Measurements from ENCODE around the gene DNAH8. TPM values are rescaled to one million over a fixed set of nuclear protein-coding genes. Genes with fewer than 3 reads are reported as not detected.

The DNAH8 gene
- total RNA-seq, 1 experiment from 2014 or later, result 0.15 TPM

DNA sequence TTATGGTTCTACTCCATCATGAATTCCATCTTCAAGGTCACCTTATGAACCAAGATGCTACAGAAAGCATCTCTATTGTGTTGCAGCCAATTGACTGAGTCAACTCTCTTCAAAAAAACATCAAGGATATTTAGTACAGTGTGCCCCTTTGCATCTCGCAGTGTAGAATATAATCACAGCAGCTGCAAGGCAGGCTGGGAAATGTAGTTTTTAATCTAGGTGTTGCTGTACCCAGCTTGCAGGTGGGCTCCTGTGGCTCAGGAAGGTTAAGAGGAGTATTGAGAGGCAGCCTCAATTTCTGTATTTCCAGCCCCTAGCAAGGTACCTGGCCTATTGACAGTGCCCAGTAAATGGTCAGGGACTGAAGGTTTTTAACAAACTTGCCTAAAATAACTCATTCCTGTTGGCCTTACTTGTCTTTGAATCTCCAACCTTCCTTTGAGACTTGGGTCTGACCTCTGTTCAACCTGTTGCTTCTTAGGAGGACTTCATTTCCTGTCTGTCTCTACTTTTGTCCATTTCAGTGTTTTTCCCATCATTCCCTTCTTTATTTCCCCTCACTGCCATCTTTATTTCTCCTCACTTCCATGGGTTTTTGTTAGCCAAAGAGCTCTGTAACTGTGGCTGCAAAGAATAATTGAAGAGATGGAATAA lies 150.5 kb downstream of the DNAH8 start:
- H3K36me3 ChIP-seq (ENCODE audit: low read depth, low read length), result no peaks in the 10 kb centered on the region
- no peaks in the 10 kb centered on the region for H3K9me2 ChIP-seq (replicated peaks; ENCODE audit: low read length)
- H3K27me3 ChIP-seq (ENCODE audit: low read length), result peaks cover 5% of the 10 kb centered on the region; the same call in 1 of the 2 replicates
- no peak for ATAC-seq
- CTCF ChIA-PET, result no interaction called here
- H3K4me3 ChIP-seq (ENCODE audit: low read length), result no peak overlapping the region
- no peaks in the 10 kb centered on the region for H3F3A ChIP-seq (ENCODE audit: low read length, unreplicated experiment)
- no peak for DNase-seq
- H3K9me3 ChIP-seq (ENCODE audit: low read length), result no peaks in the 10 kb centered on the region
- H3K4me2 ChIP-seq (ENCODE audit: low read length), result no peak overlapping the region
- no peak overlapping the region for H2AFZ ChIP-seq (ENCODE audit: low read length)
- no peaks in the 10 kb centered on the region; the same call in 1 of the 2 replicates for H3K4me1 ChIP-seq (ENCODE audit: insufficient read depth, low read length)
- intact Hi-C loops (cut with micrococcal nuclease), result no loop called here
- TF ChIP-seq, protein P1, sequence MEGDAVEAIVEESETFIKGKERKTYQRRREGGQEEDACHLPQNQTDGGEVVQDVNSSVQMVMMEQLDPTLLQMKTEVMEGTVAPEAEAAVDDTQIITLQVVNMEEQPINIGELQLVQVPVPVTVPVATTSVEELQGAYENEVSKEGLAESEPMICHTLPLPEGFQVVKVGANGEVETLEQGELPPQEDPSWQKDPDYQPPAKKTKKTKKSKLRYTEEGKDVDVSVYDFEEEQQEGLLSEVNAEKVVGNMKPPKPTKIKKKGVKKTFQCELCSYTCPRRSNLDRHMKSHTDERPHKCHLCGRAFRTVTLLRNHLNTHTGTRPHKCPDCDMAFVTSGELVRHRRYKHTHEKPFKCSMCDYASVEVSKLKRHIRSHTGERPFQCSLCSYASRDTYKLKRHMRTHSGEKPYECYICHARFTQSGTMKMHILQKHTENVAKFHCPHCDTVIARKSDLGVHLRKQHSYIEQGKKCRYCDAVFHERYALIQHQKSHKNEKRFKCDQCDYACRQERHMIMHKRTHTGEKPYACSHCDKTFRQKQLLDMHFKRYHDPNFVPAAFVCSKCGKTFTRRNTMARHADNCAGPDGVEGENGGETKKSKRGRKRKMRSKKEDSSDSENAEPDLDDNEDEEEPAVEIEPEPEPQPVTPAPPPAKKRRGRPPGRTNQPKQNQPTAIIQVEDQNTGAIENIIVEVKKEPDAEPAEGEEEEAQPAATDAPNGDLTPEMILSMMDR (conservative IDR thresholded peaks at IDR 0.05; ENCODE audit: low read depth, low read length), result no peak
- TF ChIP-seq EZH2phosphoT487 (IDR thresholded peaks at IDR 0.05; ENCODE audit: borderline replicate concordance, low read length) (no peak), EZH2 (IDR thresholded peaks at IDR 0.05; ENCODE audit: low read length, unreplicated experiment) (no peak)
- no peaks in the 10 kb centered on the region for H3K79me2 ChIP-seq (ENCODE audit: low read length)
- BruUV-seq (replicated peaks), result no TSS peak
- no peaks in the 10 kb centered on the region for H4K20me1 ChIP-seq (ENCODE audit: low read length)
- H3K27ac ChIP-seq (ENCODE audit: low read length), result no peak overlapping the region
- POLR2A ChIA-PET (ENCODE audit: unreplicated experiment), result interaction anchor here (0.6 kb wide), 1 partner anchor 22 kb away, joined by 6 read pairs; no protein-coding TSS in a partner anchor
- no peak overlapping the region for H3K9ac ChIP-seq (ENCODE audit: low read length)

GRCh38 chr6:38867726-38868125 lies 152.6 kb downstream of the DNAH8 start:
- no TSS peak for BruUV-seq (replicated peaks)
- TF ChIP-seq EZH2phosphoT487 (IDR thresholded peaks at IDR 0.05; ENCODE audit: borderline replicate concordance, low read length) (no peak), EZH2 (IDR thresholded peaks at IDR 0.05; ENCODE audit: low read length, unreplicated experiment) (no peak)
- TF ChIP-seq, protein P1 (conservative IDR thresholded peaks at IDR 0.05; ENCODE audit: low read depth, low read length), result no peak
- DNase-seq (peak; percentile 49), ATAC-seq (no peak)
- POLR2A ChIA-PET (ENCODE audit: unreplicated experiment), result no interaction called here
- no peak overlapping the region for H3K27ac ChIP-seq (ENCODE audit: low read length)
- no peaks in the 10 kb centered on the region for H3K9me2 ChIP-seq (replicated peaks; ENCODE audit: low read length)
- no peaks in the 10 kb centered on the region for H3F3A ChIP-seq (ENCODE audit: low read length, unreplicated experiment)
- no peaks in the 10 kb centered on the region for H4K20me1 ChIP-seq (ENCODE audit: low read length)
- no peak overlapping the region for H3K4me2 ChIP-seq (ENCODE audit: low read length)
- H2AFZ ChIP-seq (ENCODE audit: low read length), result no peak overlapping the region
- H3K9me3 ChIP-seq (ENCODE audit: low read length), result no peaks in the 10 kb centered on the region
- H3K27me3 ChIP-seq (ENCODE audit: low read length), result no peaks in the 10 kb centered on the region
- H3K4me3 ChIP-seq (ENCODE audit: low read length), result no peak overlapping the region
- CTCF ChIA-PET, result interaction anchor here (0.7 kb wide), 1 partner anchor 127 kb away, joined by 4 read pairs; no protein-coding TSS in a partner anchor
- no peaks in the 10 kb centered on the region; the same call in 1 of the 2 replicates for H3K4me1 ChIP-seq (ENCODE audit: insufficient read depth, low read length)
- no peaks in the 10 kb centered on the region for H3K36me3 ChIP-seq (ENCODE audit: low read depth, low read length)
- intact Hi-C loops (cut with micrococcal nuclease), result no loop called here
- H3K9ac ChIP-seq (ENCODE audit: low read length), result no peak overlapping the region
- no peaks in the 10 kb centered on the region for H3K79me2 ChIP-seq (ENCODE audit: low read length)
